GDM1 (cell line): ENCODE results near the gene SGMS1.

Experiments
- DNase-seq: peaks from one replicate; lab custom pipeline; 2025; lab: John Stamatoyannopoulos, UW

The SGMS1 gene

GRCh38 chr10:50397312-50398140 is 226.2 kb downstream of the SGMS1 start:
- no peak for DNase-seq

GRCh38 chr10:50396491-50397311 is 227.1 kb downstream of the SGMS1 start:
- DNase-seq, result no peak

- no peak for DNase-seq
Observed at GRCh38 chr10:50395851-50396250, 227.9 kb downstream of the SGMS1 start.

GRCh38 chr10:50395271-50395670 is 228.5 kb downstream of the SGMS1 start:
- DNase-seq, result no peak

GRCh38 chr10:50394832-50395231 is 228.9 kb downstream of the SGMS1 start:
- no peak for DNase-seq

GRCh38 chr10:50393784-50394467 is 229.8 kb downstream of the SGMS1 start:
- no peak for DNase-seq

GRCh38 chr10:50392966-50393718 is 230.6 kb downstream of the SGMS1 start:
- DNase-seq, result no peak

- no peak for DNase-seq
Observed at GRCh38 chr10:50392426-50392825, 231.3 kb downstream of the SGMS1 start.

- DNase-seq, result no peak
Observed at GRCh38 chr10:50390302-50390701, 233.5 kb downstream of the SGMS1 start.

- DNase-seq, result no peak
Observed at GRCh38 chr10:50388181-50388580, 235.6 kb downstream of the SGMS1 start.

GRCh38 chr10:50387732-50388073 is 236.1 kb downstream of the SGMS1 start:
- no peak for DNase-seq

GRCh38 chr10:50387007-50387731 is 236.6 kb downstream of the SGMS1 start:
- no peak for DNase-seq

- DNase-seq, result no peak
Observed at GRCh38 chr10:50385624-50386023, 238.1 kb downstream of the SGMS1 start.

GRCh38 chr10:50384898-50385297 is 238.9 kb downstream of the SGMS1 start:
- DNase-seq, result no peak

GRCh38 chr10:50384238-50384637 is 239.5 kb downstream of the SGMS1 start:
- DNase-seq, result no peak

GRCh38 chr10:50382576-50383023 is 241.2 kb downstream of the SGMS1 start:
- no peak for DNase-seq

- DNase-seq, result no peak
Observed at GRCh38 chr10:50381642-50382041, 242.1 kb downstream of the SGMS1 start.

- no peak for DNase-seq
Observed at GRCh38 chr10:50379616-50380015, 244.1 kb downstream of the SGMS1 start.

- no peak for DNase-seq
Observed at GRCh38 chr10:50375745-50376144, 248.0 kb downstream of the SGMS1 start.

- peak; percentile 18 for DNase-seq
Observed at GRCh38 chr10:50375051-50375452, 248.7 kb downstream of the SGMS1 start.

GRCh38 chr10:50373821-50374501 is 249.8 kb downstream of the SGMS1 start:
- no peak for DNase-seq
